Activated CD8-positive, alpha-beta memory T cell treated with anti-CD3 and anti-CD28 coated beads, Interleukin-2, amount 50 U/mL, for 1 hour (primary cell): Measurements from ENCODE around the gene THADA.
"Not testable (repeated sequence)": the region's sequence is repeated elsewhere in the genome, so short reads cannot be mapped to it uniquely, and the experiment has no call there.

ENCODE experiments used
- DNase-seq: peaks from one replicate; pipeline ENCODE4 v3.0.0-alpha.2; 2020; ENCODE audit errors: extremely low read depth

Gene THADA

DNA sequence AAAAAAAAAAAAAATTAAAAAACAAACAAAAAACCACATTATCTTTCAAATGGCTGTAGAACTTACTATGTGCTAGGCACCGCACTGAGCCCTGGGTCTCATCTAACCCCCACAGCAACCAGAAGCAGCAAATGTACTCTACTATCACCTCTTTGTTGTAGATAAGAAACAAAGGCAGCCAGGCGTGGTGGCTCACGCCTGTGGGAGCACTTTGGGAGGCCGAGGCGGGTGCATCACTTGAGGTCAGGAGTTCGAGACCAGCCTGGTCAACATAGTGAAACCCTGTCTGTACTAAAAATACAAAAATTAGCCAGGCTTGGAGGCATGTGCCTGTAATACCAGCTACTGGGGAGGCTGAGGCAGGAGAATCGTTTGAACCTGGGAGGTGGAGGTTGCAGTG is 406.0 kb downstream of the THADA start:
- DNase-seq, result not testable (repeated sequence)

GRCh38 chr2:43188561-43189386 is 407.1 kb downstream of the THADA start:
- no peak for DNase-seq

GRCh38 chr2:43186679-43187374 is 409.0 kb downstream of the THADA start:
- DNase-seq, result no peak

- DNase-seq, result no peak
Observed at GRCh38 chr2:43186321-43186678, 409.5 kb downstream of the THADA start.

DNA sequence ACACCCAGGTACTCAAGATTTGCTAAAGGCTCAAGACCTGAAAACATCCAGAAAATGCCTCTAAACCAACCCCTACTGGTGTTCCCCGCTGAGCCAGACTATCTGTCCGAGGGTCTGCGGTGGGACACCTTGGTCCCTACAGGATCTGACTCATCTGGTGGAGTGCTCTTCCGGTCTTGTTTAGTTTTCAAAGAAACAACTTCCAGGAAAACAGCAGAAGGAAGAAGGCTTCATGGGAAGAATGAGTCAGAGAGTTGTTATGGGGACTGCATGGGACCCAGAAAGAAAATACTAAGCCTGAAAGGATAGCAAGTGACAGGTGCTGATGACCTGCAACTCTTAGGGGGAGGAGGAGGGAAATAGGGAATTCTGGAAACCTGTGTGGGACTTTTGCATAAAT is 410.7 kb downstream of the THADA start:
- no peak for DNase-seq

GRCh38 chr2:43184339-43184895 is 411.4 kb downstream of the THADA start:
- no peak for DNase-seq

GRCh38 chr2:43183743-43184142 is 412.1 kb downstream of the THADA start:
- no peak for DNase-seq

GRCh38 chr2:43180897-43181296 is 414.9 kb downstream of the THADA start:
- no peak for DNase-seq
